HepG2 (cell line): ENCODE data around the gene KLRK1. TPM values are rescaled to one million over a fixed set of nuclear protein-coding genes. Genes with fewer than 3 reads are reported as not detected.

Experiments used
- AGO2 ChIP-seq: fragments of 200-400 bp; formaldehyde crosslinking; optimal IDR thresholded peaks from 2 replicates; pipeline ENCODE3; 2017; ENCODE audit warnings: mild to moderate bottlenecking, low read depth, low read length, moderate library complexity
- CEBPB ChIP-seq: IDR thresholded peaks from 2 replicates; pipeline ENCODE4 v1.6.1; 2011; ENCODE audit warnings: low read depth, low read length, improper control_type of control experiment, borderline replicate concordance
- CREB1 ChIP-seq, 2 experiments: fragments of 450-650 bp in 1 of 2; IDR thresholded peaks; 2 replicates each; pipeline ENCODE4 v1.6.1; 2016 to 2017; ENCODE audit warnings: control low read depth in 1 of 2, mild to moderate bottlenecking in 1 of 2, missing compliant biosample characterization in 1 of 2, missing genetic modification characterization in 1 of 2
- FOXJ3 ChIP-seq: sonication (generic); formaldehyde crosslinking; IDR thresholded peaks from 2 replicates; pipeline ENCODE4 v1.4.0; 2020; ENCODE audit warnings: missing genetic modification reagents, mild to moderate bottlenecking, borderline replicate concordance
- HDAC1 ChIP-seq: sonication (generic); formaldehyde crosslinking; IDR thresholded peaks from 2 replicates; pipeline ENCODE4 v1.5.1; 2020; ENCODE audit warnings: mild to moderate bottlenecking, missing genetic modification reagents
- HOXD1 ChIP-seq: sonication (generic); formaldehyde crosslinking; IDR thresholded peaks from 2 replicates; pipeline ENCODE4 v1.5.0; 2020; ENCODE audit warnings: missing genetic modification reagents
- MED8 ChIP-seq: sonication (generic); formaldehyde crosslinking; IDR thresholded peaks from 2 replicates; pipeline ENCODE4 v1.8.1; 2023; ENCODE audit warnings: mild to moderate bottlenecking, missing genetic modification reagents; ENCODE audit not compliant: insufficient replicate concordance
- MTA3 ChIP-seq: sonication (generic); formaldehyde crosslinking; IDR thresholded peaks from 2 replicates; pipeline ENCODE4 v1.4.0; 2020; ENCODE audit warnings: missing genetic modification reagents
- MXD1 ChIP-seq: sonication (generic); formaldehyde crosslinking; IDR thresholded peaks from 2 replicates; pipeline ENCODE4 v1.4.0; 2020; ENCODE audit warnings: mild to moderate bottlenecking, missing genetic modification reagents
- NR2C2 ChIP-seq: sonication (generic); formaldehyde crosslinking; IDR thresholded peaks from 2 replicates; pipeline ENCODE4 v1.4.0; 2020; ENCODE audit warnings: missing genetic modification reagents, mild to moderate bottlenecking, moderate library complexity, borderline replicate concordance
- PAWR ChIP-seq: sonication (generic); formaldehyde crosslinking; IDR thresholded peaks from 2 replicates; pipeline ENCODE4 v1.4.0; 2020; ENCODE audit warnings: missing genetic modification reagents, mild to moderate bottlenecking, borderline replicate concordance
- RNF2 ChIP-seq: fragments of 450-650 bp; conservative IDR thresholded peaks from 2 replicates; pipeline ENCODE4 v1.6.1; 2016; ENCODE audit warnings: low read depth
- ZBTB42 ChIP-seq: sonication (generic); formaldehyde crosslinking; IDR thresholded peaks from 2 replicates; pipeline ENCODE4 v1.5.0; 2020; ENCODE audit warnings: mild to moderate bottlenecking, missing genetic modification reagents
- ZFP90 ChIP-seq: sonication (generic); formaldehyde crosslinking; IDR thresholded peaks from 2 replicates; pipeline ENCODE4 v1.8.0; 2022; ENCODE audit warnings: missing genetic modification reagents, mild to moderate bottlenecking, inconsistent platforms, borderline replicate concordance
- ZNF512B ChIP-seq: sonication (generic); formaldehyde crosslinking; IDR thresholded peaks from 2 replicates; pipeline ENCODE4 v1.5.1; 2020; ENCODE audit warnings: missing genetic modification reagents, mild to moderate bottlenecking, borderline replicate concordance
- ZNF557 ChIP-seq: sonication (generic); formaldehyde crosslinking; IDR thresholded peaks from 2 replicates; pipeline ENCODE4 v1.4.0; 2020; ENCODE audit warnings: missing genetic modification reagents
- ZNF816 ChIP-seq: sonication (generic); formaldehyde crosslinking; IDR thresholded peaks from 2 replicates; pipeline ENCODE4 v1.8.0; 2022; ENCODE audit warnings: missing genetic modification reagents, mild to moderate bottlenecking, borderline replicate concordance
- ZNF891 ChIP-seq: sonication (generic); formaldehyde crosslinking; IDR thresholded peaks from 2 replicates; pipeline ENCODE4 v1.5.0; 2020; ENCODE audit warnings: mild to moderate bottlenecking, missing genetic modification reagents
- ZSCAN29 ChIP-seq: sonication (generic); formaldehyde crosslinking; conservative IDR thresholded peaks from 2 replicates; pipeline ENCODE4 v1.4.0; 2020; ENCODE audit warnings: mild to moderate bottlenecking, missing genetic modification reagents
- polyA plus RNA-seq, 8 experiments: library from polyadenylated mRNA; depleted of rRNA in 3 of 8; stranded (reverse) in 7 of 8; unstranded in 1 of 8; fragments of >200 nt; fragmentation: Illumina TruSeq in 4 of 8; extraction: Trizol in 4 of 8; gene quantifications; 2 replicates each; pipeline versions ENCODE4 v1.2.1 to v1.2.3, GENCODE V29; 2011 to 2016; ENCODE audit warnings: low read depth in 4 of 8, missing spikeins in 1 of 8, mixed read lengths in 1 of 8; ENCODE audit not compliant: insufficient read depth in 1 of 8
- total RNA-seq, 5 experiments: library from RNA; depleted of rRNA; stranded (reverse); fragments of >200 nt; fragmentation: Illumina TruSeq; extraction: Trizol; gene quantifications; 2 replicates each; pipeline ENCODE4 v1.2.3, GENCODE V29; 2016; ENCODE audit warnings: low read depth in 1 of 5
- TF ChIP-seq, protein P1 (sequence below): sonication (generic); formaldehyde crosslinking; IDR thresholded peaks from 2 replicates; pipeline ENCODE4 v1.9.0; 2021; ENCODE audit warnings: missing genetic modification reagents, borderline replicate concordance
- TF ChIP-seq, protein P2 (sequence below): sonication (generic); formaldehyde crosslinking; IDR thresholded peaks from 2 replicates; pipeline ENCODE4 v1.4.0; 2020; ENCODE audit warnings: missing genetic modification reagents

Gene KLRK1
- total and polyA plus RNA-seq, 2 of the 13 experiments (the other 11 are each of a cell fraction or from before 2014, with no cell fraction given) = not detected

DNA sequence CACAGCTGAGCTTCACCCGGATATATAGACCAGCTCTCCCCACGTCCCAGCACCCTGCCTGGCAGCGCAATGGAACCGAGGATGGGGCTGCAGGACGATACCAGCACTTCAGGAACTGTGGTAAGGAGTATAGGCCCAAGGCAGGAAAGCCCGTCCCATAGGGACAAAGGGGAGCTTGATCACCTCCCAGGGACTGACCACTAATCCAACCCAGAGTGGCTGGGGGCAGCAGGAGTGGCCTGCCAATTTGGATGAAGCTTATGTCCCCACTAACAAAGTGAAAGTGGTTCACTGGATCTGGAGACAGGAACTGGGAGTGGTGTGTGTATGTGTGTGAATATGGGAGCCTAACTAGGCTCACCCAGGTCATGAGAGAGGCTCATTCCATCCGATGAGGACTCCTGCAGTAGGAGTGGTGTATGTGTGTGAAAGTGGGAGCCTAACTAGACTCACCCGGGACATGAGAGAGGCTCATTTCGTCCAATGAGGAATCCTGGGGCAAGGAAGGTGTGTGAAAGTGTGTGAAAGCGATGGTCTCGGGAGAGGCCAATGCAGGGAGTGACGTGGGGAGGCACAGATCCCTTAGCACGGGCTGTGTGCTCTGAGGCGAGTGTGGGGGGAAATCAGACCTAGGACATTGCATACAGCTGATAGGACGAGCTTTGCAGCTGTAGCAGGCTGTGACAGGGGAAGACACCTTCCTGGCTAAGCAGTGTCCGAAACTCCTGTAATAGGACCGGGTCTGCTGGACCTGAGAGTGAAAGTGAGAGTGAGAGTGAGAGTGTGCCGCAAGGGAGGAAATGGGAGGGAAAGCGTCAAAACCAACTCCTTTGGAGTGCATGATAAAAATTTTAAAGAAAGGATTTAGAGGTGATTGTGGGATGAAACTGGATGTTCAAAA lies 25.7 kb downstream of the KLRK1 start (continued):
- TF ChIP-seq MTA3 (CRISPR knock-in tag) = no peak
- TF ChIP-seq ZNF816 (CRISPR knock-in tag) = no peak
- TF ChIP-seq ZNF891 (CRISPR knock-in tag) = 0 out of 2 replicates have a peak, but pooled peaks have one; percentile 14
- no peak for TF ChIP-seq HDAC1 (CRISPR knock-in tag)
- no peak for TF ChIP-seq ZFP90 (CRISPR knock-in tag)
- TF ChIP-seq FOXJ3 (CRISPR knock-in tag) = no peak
- peak; percentile 5; the same call in 1 of the 2 replicates for TF ChIP-seq NR2C2
- no peak for TF ChIP-seq CEBPB
- no peak for TF ChIP-seq MED8 (CRISPR knock-in tag)
- peak; percentile 56; the same call in 1 of the 2 replicates for TF ChIP-seq ZNF512B (CRISPR knock-in tag)
- no peak; the same call in 1 of the 2 replicates for TF ChIP-seq ZSCAN29 (CRISPR knock-in tag)
- no peak for TF ChIP-seq MXD1 (CRISPR knock-in tag)
- TF ChIP-seq, protein P1, sequence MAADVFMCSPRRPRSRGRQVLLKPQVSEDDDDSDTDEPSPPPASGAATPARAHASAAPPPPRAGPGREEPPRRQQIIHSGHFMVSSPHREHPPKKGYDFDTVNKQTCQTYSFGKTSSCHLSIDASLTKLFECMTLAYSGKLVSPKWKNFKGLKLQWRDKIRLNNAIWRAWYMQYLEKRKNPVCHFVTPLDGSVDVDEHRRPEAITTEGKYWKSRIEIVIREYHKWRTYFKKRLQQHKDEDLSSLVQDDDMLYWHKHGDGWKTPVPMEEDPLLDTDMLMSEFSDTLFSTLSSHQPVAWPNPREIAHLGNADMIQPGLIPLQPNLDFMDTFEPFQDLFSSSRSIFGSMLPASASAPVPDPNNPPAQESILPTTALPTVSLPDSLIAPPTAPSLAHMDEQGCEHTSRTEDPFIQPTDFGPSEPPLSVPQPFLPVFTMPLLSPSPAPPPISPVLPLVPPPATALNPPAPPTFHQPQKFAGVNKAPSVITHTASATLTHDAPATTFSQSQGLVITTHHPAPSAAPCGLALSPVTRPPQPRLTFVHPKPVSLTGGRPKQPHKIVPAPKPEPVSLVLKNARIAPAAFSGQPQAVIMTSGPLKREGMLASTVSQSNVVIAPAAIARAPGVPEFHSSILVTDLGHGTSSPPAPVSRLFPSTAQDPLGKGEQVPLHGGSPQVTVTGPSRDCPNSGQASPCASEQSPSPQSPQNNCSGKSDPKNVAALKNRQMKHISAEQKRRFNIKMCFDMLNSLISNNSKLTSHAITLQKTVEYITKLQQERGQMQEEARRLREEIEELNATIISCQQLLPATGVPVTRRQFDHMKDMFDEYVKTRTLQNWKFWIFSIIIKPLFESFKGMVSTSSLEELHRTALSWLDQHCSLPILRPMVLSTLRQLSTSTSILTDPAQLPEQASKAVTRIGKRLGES = no peak
- TF ChIP-seq, protein P2, sequence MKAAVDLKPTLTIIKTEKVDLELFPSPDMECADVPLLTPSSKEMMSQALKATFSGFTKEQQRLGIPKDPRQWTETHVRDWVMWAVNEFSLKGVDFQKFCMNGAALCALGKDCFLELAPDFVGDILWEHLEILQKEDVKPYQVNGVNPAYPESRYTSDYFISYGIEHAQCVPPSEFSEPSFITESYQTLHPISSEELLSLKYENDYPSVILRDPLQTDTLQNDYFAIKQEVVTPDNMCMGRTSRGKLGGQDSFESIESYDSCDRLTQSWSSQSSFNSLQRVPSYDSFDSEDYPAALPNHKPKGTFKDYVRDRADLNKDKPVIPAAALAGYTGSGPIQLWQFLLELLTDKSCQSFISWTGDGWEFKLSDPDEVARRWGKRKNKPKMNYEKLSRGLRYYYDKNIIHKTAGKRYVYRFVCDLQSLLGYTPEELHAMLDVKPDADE = no peak
- TF ChIP-seq ZNF557 = no peak
- TF ChIP-seq AGO2 = no peak
- no peak for TF ChIP-seq HOXD1 (CRISPR knock-in tag)
- no peak for TF ChIP-seq ZBTB42 (CRISPR knock-in tag)
- no peak for TF ChIP-seq RNF2
- TF ChIP-seq CREB1 (IDR thresholded peaks at IDR 0.05) = no peak
- TF ChIP-seq CREB1 (CRISPR knock-in tag; IDR thresholded peaks at IDR 0.05) = no peak
- TF ChIP-seq PAWR (CRISPR knock-in tag) = no peak
